Parietal lobe (tissue), 1 donor: Measurements from ENCODE around the gene ATP5PF. TPM values are rescaled to one million over a fixed set of nuclear protein-coding genes. Genes with fewer than 3 reads are reported as not detected.

ENCODE experiments used
- total RNA-seq: library from RNA; depleted of rRNA; stranded (reverse); fragments of >200 nt; gene quantifications from one replicate; pipeline ENCODE4 v1.2.3, GENCODE V29; 2014

ATP5PF gene
- 53.2 TPM for total RNA-seq

GRCh38 chr21:25734904-25735645, at the start of gene ATP5PF, which contains the start of gene GABPA:
ATP5PF (minus strand) TSS chr21:25734904; CDS start chr21:25729794, 5,110 bp downstream.
GABPA (plus strand) TSS chr21:25734972; CDS start chr21:25741599, 6,627 bp downstream.

Other genes starting within 250 kb of the ATP5PF start
- 36.0 TPM for gene MRPL39, start 127.4 kb downstream of the ATP5PF start, total RNA-seq
- 41.0 TPM for gene JAM2, start 95.6 kb downstream of the ATP5PF start, total RNA-seq
- gene GABPA, start 68 bp upstream of the ATP5PF start, total RNA-seq, result 40.7 TPM